IMR-90 (cell line): ENCODE data around the gene C19orf33. TPM values are rescaled to one million over a fixed set of nuclear protein-coding genes. Genes with fewer than 3 reads are reported as not detected.

Experiments used
- ATAC-seq: fragments of 200-7000 bp; cut with Tn5 transposase; 2 replicates; pipeline ENCODE4 v1.9.1; 2020; ENCODE audit warnings: low read depth, mild to moderate bottlenecking, moderate library complexity
- BruUV-seq: library from RNA; stranded (reverse); fragments of 400-500 nt; replicated peaks from 2 replicates; lab custom pipeline; 2021; lab: Mats Ljungman, UMichigan
- CTCF ChIA-PET: fragments of 300-600 bp; formaldehyde crosslinking; extraction: SDS; loops from one replicate; lab custom pipeline; 2021; ENCODE audit warnings: antibody characterized with exemption; lab: Yijun Ruan, JAX
- POLR2A ChIA-PET: fragments of 300-600 bp; sonication (Branson Sonifier 250); formaldehyde crosslinking; loops from one replicate; lab custom pipeline; 2022; ENCODE audit warnings: antibody characterized with exemption; ENCODE audit not compliant: unreplicated experiment; lab: Charles Lee
- DNase-seq: peaks from one replicate; pipeline ENCODE4 v3.0.0; 2013
- H2AFZ ChIP-seq: replicated peaks from 2 replicates; pipeline ENCODE3; 2013; ENCODE audit warnings: low read length, mild to moderate bottlenecking; ENCODE audit not compliant: poor library complexity
- H2AK5ac ChIP-seq: 2 replicates; pipeline ENCODE4 v1.6.1; 2013; ENCODE audit warnings: low read depth, low read length, inconsistent platforms
- H2AK9ac ChIP-seq: replicated peaks from 2 replicates; pipeline ENCODE3; 2013; ENCODE audit warnings: mild to moderate bottlenecking, low read depth, low read length, moderate library complexity; ENCODE audit not compliant: poor library complexity
- H2BK120ac ChIP-seq: 2 replicates; pipeline ENCODE4 v1.6.1; 2013; ENCODE audit warnings: low read depth, low read length, inconsistent platforms
- H2BK15ac ChIP-seq: 3 replicates; pipeline ENCODE4 v1.6.1; 2013; ENCODE audit warnings: low read depth, low read length, inconsistent platforms
- H2BK20ac ChIP-seq: 2 replicates; pipeline ENCODE4 v1.6.1; 2013; ENCODE audit warnings: low read depth, mild to moderate bottlenecking, inconsistent platforms, low read length, moderate library complexity
- H2BK5ac ChIP-seq: 2 replicates; pipeline ENCODE4 v1.6.1; 2013; ENCODE audit warnings: mild to moderate bottlenecking, low read depth, low read length, inconsistent platforms; ENCODE audit not compliant: poor library complexity, severe bottlenecking
- H3K14ac ChIP-seq: replicated peaks from 2 replicates; pipeline ENCODE4 v1.6.1; 2013; ENCODE audit warnings: low read depth, low read length, inconsistent platforms
- H3K18ac ChIP-seq: 2 replicates; pipeline ENCODE4 v1.6.1; 2013; ENCODE audit warnings: low read depth, low read length, control low read depth
- H3K23ac ChIP-seq: 2 replicates; pipeline ENCODE4 v1.6.1; 2013; ENCODE audit warnings: low read depth, low read length, inconsistent platforms
- H3K27ac ChIP-seq: 2 replicates; pipeline ENCODE4 v1.5.1; 2013; ENCODE audit warnings: mild to moderate bottlenecking, control low read depth, low read length; ENCODE audit not compliant: insufficient read depth
- H3K27me3 ChIP-seq: 2 replicates; pipeline ENCODE4 v1.6.1; 2013; ENCODE audit warnings: low read length; ENCODE audit not compliant: control insufficient read depth, insufficient read depth
- H3K36me3 ChIP-seq: 2 replicates; pipeline ENCODE4 v1.6.1; 2013; ENCODE audit warnings: low read length, mixed read lengths; ENCODE audit not compliant: control insufficient read depth, insufficient read depth
- H3K4ac ChIP-seq: 2 replicates; pipeline ENCODE4 v1.6.1; 2013; ENCODE audit warnings: low read depth, low read length, inconsistent platforms
- H3K4me1 ChIP-seq: 2 replicates; pipeline ENCODE4 v1.6.1; 2013; ENCODE audit warnings: low read length, mixed read lengths; ENCODE audit not compliant: control insufficient read depth, insufficient read depth
- H3K4me2 ChIP-seq: 2 replicates; pipeline ENCODE4 v1.6.1; 2013; ENCODE audit warnings: low read depth, mild to moderate bottlenecking, control low read depth, low read length, moderate library complexity
- H3K4me3 ChIP-seq: 2 replicates; pipeline ENCODE4 v1.5.1; 2013; ENCODE audit warnings: low read depth, mild to moderate bottlenecking, control low read depth, low read length, moderate library complexity; ENCODE audit not compliant: insufficient read depth
- H3K56ac ChIP-seq: 2 replicates; pipeline ENCODE4 v1.6.1; 2013; ENCODE audit warnings: low read length, inconsistent platforms; ENCODE audit not compliant: insufficient read depth; ENCODE audit errors: extremely low read depth
- H3K79me1 ChIP-seq, 2 experiments: 2 replicates each; pipeline ENCODE4 v1.6.1; 2013; ENCODE audit warnings: low read length in 2 of 2, inconsistent platforms in 1 of 2, low read depth in 1 of 2
- H3K9ac ChIP-seq: 2 replicates; pipeline ENCODE4 v1.6.1; 2013; ENCODE audit warnings: low read depth, low read length, control low read depth
- H3K9me1 ChIP-seq: 2 replicates; pipeline ENCODE4 v1.6.1; 2013; ENCODE audit warnings: low read length, inconsistent platforms; ENCODE audit not compliant: insufficient read depth
- H3K9me3 ChIP-seq: 2 replicates; pipeline ENCODE4 v1.6.1; 2013; ENCODE audit warnings: low read length; ENCODE audit not compliant: control insufficient read depth, insufficient read depth
- H4K20me1 ChIP-seq: 2 replicates; pipeline ENCODE4 v1.6.1; 2013; ENCODE audit warnings: low read length, inconsistent platforms; ENCODE audit not compliant: insufficient read depth
- H4K5ac ChIP-seq: 2 replicates; pipeline ENCODE4 v1.6.1; 2013; ENCODE audit warnings: mild to moderate bottlenecking, low read depth, low read length, control low read depth
- H4K8ac ChIP-seq, 2 experiments: 2 replicates each; pipeline ENCODE4 v1.6.1; 2013; ENCODE audit warnings: low read depth in 2 of 2, low read length in 2 of 2, control low read depth in 1 of 2, inconsistent platforms in 1 of 2
- H4K91ac ChIP-seq: 2 replicates; pipeline ENCODE4 v1.6.1; 2013; ENCODE audit warnings: low read depth, low read length, inconsistent platforms; ENCODE audit not compliant: insufficient read depth
- BHLHE40 ChIP-seq: fragments of 150-350 bp; IDR thresholded peaks from 2 replicates; pipeline ENCODE4 v1.6.1; 2016; ENCODE audit warnings: mild to moderate bottlenecking, low read depth, low read length
- CTCF ChIP-seq: conservative IDR thresholded peaks from 2 replicates; pipeline ENCODE4 v1.5.1; 2012; ENCODE audit warnings: mild to moderate bottlenecking, low read depth, low read length, improper control_type of control experiment
- FOS ChIP-seq: fragments of 150-350 bp; IDR thresholded peaks from 2 replicates; pipeline ENCODE4 v1.6.1; 2016; ENCODE audit warnings: low read depth, low read length
- NFE2L2 ChIP-seq: fragments of 150-350 bp; IDR thresholded peaks from 2 replicates; pipeline ENCODE4 v1.6.1; 2016; ENCODE audit warnings: low read depth, mild to moderate bottlenecking, low read length
- RCOR1 ChIP-seq: IDR thresholded peaks from 2 replicates; pipeline ENCODE4 v1.6.1; 2012; ENCODE audit warnings: mild to moderate bottlenecking, low read length, improper control_type of control experiment; ENCODE audit not compliant: insufficient replicate concordance
- RFX5 ChIP-seq: IDR thresholded peaks from 2 replicates; pipeline ENCODE4 v1.8.0; 2012; ENCODE audit warnings: low read depth, mild to moderate bottlenecking, low read length, moderate library complexity
- USF2 ChIP-seq: fragments of 150-350 bp; IDR thresholded peaks from 2 replicates; pipeline ENCODE4 v1.6.1; 2017; ENCODE audit warnings: mild to moderate bottlenecking, antibody characterized with exemption, low read length, low read depth
- WGBS, 2 experiments: methylation state at CpG; one replicate each; pipeline versions ENCODE4 v1.1.5 to v1.1.7; 2013; ENCODE audit warnings: missing lambda C conversion rate in 2 of 2; ENCODE audit not compliant: insufficient read length in 1 of 2; ENCODE audit errors: extremely low coverage in 2 of 2; 5-methylcytosine and 5-hydroxymethylcytosine counted together
- dilution Hi-C: fragments of 300-500 bp; cut with HindIII; formaldehyde crosslinking; loops from one replicate; pipeline ENCODE4 v1.14.3; 2018; ENCODE audit warnings: low sequenced_read_pairs; ENCODE audit not compliant: unreplicated experiment
- in situ Hi-C: fragments of 300-500 bp; cut with MboI; formaldehyde crosslinking; loops from 3 replicates; pipeline ENCODE4 v1.14.3; 2019; ENCODE audit warnings: low sequenced_read_pairs, inconsistent platforms, mixed read lengths
- intact Hi-C: fragments of 100-400 bp; cut with micrococcal nuclease; formaldehyde crosslinking; loops from 2 replicates; pipeline ENCODE4 v1.10.0; 2022
- polyA plus RNA-seq, 3 experiments: library from polyadenylated mRNA; depleted of rRNA; stranded (reverse); fragments of >200 nt; gene quantifications; 2 replicates each; pipeline ENCODE4 v1.2.3, GENCODE V29; 2012; ENCODE audit warnings: low replicate concordance in 1 of 3
- total RNA-seq: library from RNA; depleted of rRNA; stranded (reverse); fragments of >200 nt; gene quantifications from 2 replicates; pipeline ENCODE4 v1.2.3, GENCODE V29; 2012

The C19orf33 gene
- total and polyA plus RNA-seq, 2 of the 4 experiments (the other 2 are of a cell fraction): 0.80 TPM; not detected in 1

- Histone ChIP-seq H3K9me3 (no peaks in the 10 kb centered on the region), H3K4me3 (no peak overlapping the region), H3K14ac (no peak overlapping the region), H4K91ac (no peak overlapping the region), H4K20me1 (no peaks in the 10 kb centered on the region), H2AFZ (no peak overlapping the region), H3K4me1 (peaks cover 21% of the 10 kb centered on the region), H2BK20ac (no peak overlapping the region), H3K27ac (no peak overlapping the region), H3K27me3 (no peaks in the 10 kb centered on the region), H3K18ac (no peak overlapping the region), H3K4ac (no peak overlapping the region), H2BK15ac (no peak overlapping the region), H3K9ac (no peak overlapping the region), H2AK5ac (no peak overlapping the region), H3K9me1 (peaks cover 17% of the 10 kb centered on the region), H3K36me3 (no peaks in the 10 kb centered on the region), H2AK9ac (no peak overlapping the region), H3K79me1 (no peaks in the 10 kb centered on the region), H2BK120ac (no peak overlapping the region), H3K23ac (no peak overlapping the region), H4K5ac (no peak overlapping the region), H2BK5ac (no peak overlapping the region), H3K56ac (no peak overlapping the region), H4K8ac (no peak overlapping the region), H3K4me2 (no peak overlapping the region)
- dilution Hi-C loops: no loop called here
- WGBS, 2 experiments: no CpG with 5 or more reads among the region's 2 CpGs
- in situ Hi-C loops: no loop called here
- DNase-seq (no peak), ATAC-seq (no peak)
- intact Hi-C loops: no loop called here
- TF ChIP-seq USF2 (no peak), RFX5 (no peak), NFE2L2 (no peak), CTCF (no peak), BHLHE40 (no peak), FOS (no peak), RCOR1 (no peak)
- POLR2A ChIA-PET: no interaction called here
- BruUV-seq: no TSS peak
- CTCF ChIA-PET: no interaction called here
These were observed 30.6 kb upstream of the C19orf33 start for GRCh38 chr19:38273499-38273898.
